WTC11 (cell line): ENCODE data around the gene IL4I1. TPM values are rescaled to one million over a fixed set of nuclear protein-coding genes. Genes with fewer than 3 reads are reported as not detected.

ENCODE experiments used
- ATAC-seq: fragments of 200-7000 bp; cut with Tn5 transposase; 2 replicates; pipeline ENCODE4 v1.10.0; 2021; ENCODE audit warnings: mild to moderate bottlenecking, moderate library complexity
- CTCF ChIA-PET: fragments of 300-600 bp; sonication (Branson Sonifier 250); formaldehyde crosslinking; loops from one replicate; lab custom pipeline; 2021; ENCODE audit warnings: antibody characterized with exemption; lab: Charles Lee
- POLR2A ChIA-PET: fragments of 350-600 bp; sonication (Branson Sonifier 250); formaldehyde crosslinking; loops from one replicate; lab custom pipeline; 2021; ENCODE audit warnings: antibody characterized with exemption; lab: Charles Lee
- DNase-seq: peaks from one replicate; pipeline ENCODE4 v3.0.0; 2021; ENCODE audit warnings: low spot score
- H3K27ac Mint-ChIP-seq: 2 replicates; pipeline ENCODE4 v1.8.0; 2021; ENCODE audit warnings: mixed read lengths
- H3K27me3 Mint-ChIP-seq: 2 replicates; pipeline ENCODE4 v1.8.0; 2021; ENCODE audit warnings: low read depth, mild to moderate bottlenecking, moderate library complexity, mixed read lengths
- H3K36me3 Mint-ChIP-seq: 2 replicates; pipeline ENCODE4 v1.8.0; 2021; ENCODE audit warnings: mixed read lengths
- H3K4me1 Mint-ChIP-seq: 2 replicates; pipeline ENCODE4 v1.8.0; 2022; ENCODE audit warnings: mixed read lengths
- H3K4me3 Mint-ChIP-seq: 2 replicates; pipeline ENCODE4 v1.8.0; 2021; ENCODE audit warnings: mild to moderate bottlenecking, moderate library complexity, mixed read lengths
- H3K9me3 Mint-ChIP-seq: 2 replicates; pipeline ENCODE4 v1.8.0; 2021; ENCODE audit warnings: mixed read lengths
- CBFB ChIP-seq: sonication (generic); formaldehyde crosslinking; IDR thresholded peaks from 2 replicates; pipeline ENCODE4 v1.8.1; 2022; ENCODE audit warnings: mild to moderate bottlenecking, low read depth, missing genetic modification reagents
- ELF4 ChIP-seq: sonication (generic); formaldehyde crosslinking; IDR thresholded peaks from 2 replicates; pipeline ENCODE4 v1.8.1; 2022; ENCODE audit warnings: low read depth, mild to moderate bottlenecking, moderate library complexity, missing genetic modification reagents
- KAT7 ChIP-seq: sonication (generic); formaldehyde crosslinking; IDR thresholded peaks from 2 replicates; pipeline ENCODE4 v1.8.1; 2023; ENCODE audit warnings: missing genetic modification reagents, mild to moderate bottlenecking, borderline replicate concordance
- MYBL2 ChIP-seq: sonication (generic); formaldehyde crosslinking; IDR thresholded peaks from 2 replicates; pipeline ENCODE4 v1.8.1; 2023; ENCODE audit warnings: mild to moderate bottlenecking, moderate library complexity, missing genetic modification reagents
- NFYB ChIP-seq: sonication (generic); formaldehyde crosslinking; conservative IDR thresholded peaks from 2 replicates; pipeline ENCODE4 v1.8.0; 2022; ENCODE audit warnings: low read depth, missing genetic modification reagents
- NR3C1 ChIP-seq: sonication (generic); formaldehyde crosslinking; conservative IDR thresholded peaks from 2 replicates; pipeline ENCODE4 v1.8.1; 2023; ENCODE audit warnings: low read depth, mild to moderate bottlenecking, missing genetic modification reagents
- PRRX2 ChIP-seq: fragments of 250-450 bp; sonication (Bioruptor Pico); IDR thresholded peaks from 2 replicates; pipeline ENCODE4 v1.8.0; 2021; ENCODE audit warnings: mild to moderate bottlenecking
- SP1 ChIP-seq: sonication (generic); formaldehyde crosslinking; conservative IDR thresholded peaks from 2 replicates; pipeline ENCODE4 v1.8.1; 2022; ENCODE audit warnings: missing genetic modification reagents
- TEAD4 ChIP-seq: sonication (generic); formaldehyde crosslinking; IDR thresholded peaks from 2 replicates; pipeline ENCODE4 v1.8.0; 2022; ENCODE audit warnings: mild to moderate bottlenecking, missing genetic modification reagents
- ZNF263 ChIP-seq: sonication (generic); formaldehyde crosslinking; IDR thresholded peaks from 2 replicates; pipeline ENCODE4 v1.8.1; 2022; ENCODE audit warnings: low read depth, mild to moderate bottlenecking, moderate library complexity, missing genetic modification reagents
- ZNF423 ChIP-seq: fragments of 250-450 bp; sonication (Bioruptor Pico); IDR thresholded peaks from 2 replicates; pipeline ENCODE4 v2.1.2; 2022; ENCODE audit warnings: mild to moderate bottlenecking, moderate library complexity
- ZNF671 ChIP-seq: fragments of 250-450 bp; sonication (Bioruptor Pico); IDR thresholded peaks from 2 replicates; pipeline ENCODE4 v1.8.0; 2021; ENCODE audit warnings: mild to moderate bottlenecking
- total RNA-seq: library from RNA; stranded (reverse); gene quantifications from 3 replicates; pipeline ENCODE4 v1.2.3, GENCODE V29; 2021
- TF ChIP-seq, protein P1 (sequence below): sonication (generic); formaldehyde crosslinking; IDR thresholded peaks from 2 replicates; pipeline ENCODE4 v1.8.1; 2022; ENCODE audit warnings: mild to moderate bottlenecking, moderate library complexity, missing genetic modification reagents
- TF ChIP-seq, protein P2 (sequence below): sonication (generic); formaldehyde crosslinking; IDR thresholded peaks from 2 replicates; pipeline ENCODE4 v1.8.0; 2022; ENCODE audit warnings: mild to moderate bottlenecking, missing genetic modification reagents
- TF ChIP-seq, protein P3 (sequence below): sonication (generic); formaldehyde crosslinking; IDR thresholded peaks from 2 replicates; pipeline ENCODE4 v1.8.1; 2023; ENCODE audit warnings: mild to moderate bottlenecking, moderate library complexity, missing genetic modification reagents
- TF ChIP-seq, protein P4 (sequence below): sonication (generic); formaldehyde crosslinking; IDR thresholded peaks from 2 replicates; pipeline ENCODE4 v1.8.1; 2022; ENCODE audit warnings: missing genetic modification reagents, borderline replicate concordance
- TF ChIP-seq, protein P5 (sequence below): fragments of 250-450 bp; sonication (Bioruptor Pico); IDR thresholded peaks from 2 replicates; pipeline ENCODE4 v1.8.0; 2021; ENCODE audit warnings: mild to moderate bottlenecking
- TF ChIP-seq, protein P6 (sequence below): fragments of 250-450 bp; sonication (Bioruptor Pico); IDR thresholded peaks from 2 replicates; pipeline ENCODE4 v1.9.0; 2021; ENCODE audit warnings: mild to moderate bottlenecking
- TF ChIP-seq, protein P7 (sequence below): sonication (generic); formaldehyde crosslinking; IDR thresholded peaks from 2 replicates; pipeline ENCODE4 v1.8.1; 2023; ENCODE audit warnings: mild to moderate bottlenecking, missing genetic modification reagents, borderline replicate concordance

The IL4I1 gene
- total RNA-seq, 1 experiment from 2014 or later, result 0.83 TPM

DNA sequence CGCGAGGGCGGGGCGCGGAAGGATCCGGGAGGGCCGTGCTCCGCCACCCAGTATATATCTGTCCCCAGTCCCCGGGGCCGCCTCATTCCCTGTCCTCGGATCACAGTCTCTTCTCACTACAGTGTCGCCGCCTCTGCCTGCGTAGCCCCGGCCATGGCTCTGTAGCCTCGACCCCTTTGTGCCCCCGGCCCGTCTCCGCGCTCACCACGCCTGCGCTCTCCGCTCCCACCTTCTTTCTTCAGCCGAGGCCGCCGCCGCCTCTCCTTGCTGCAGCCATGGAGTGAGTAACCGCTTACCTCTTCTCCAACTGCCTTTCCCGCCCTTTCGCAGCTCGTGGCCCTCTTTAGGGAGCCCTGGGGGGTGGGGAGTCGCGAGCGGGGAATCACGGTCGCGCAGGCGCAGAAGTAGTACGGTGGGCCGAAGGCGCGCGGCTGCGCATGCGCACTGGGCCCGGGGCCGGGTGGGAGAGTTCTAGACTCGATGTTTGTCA is 32.5 kb upstream of the IL4I1 start, which contains the start of the genes ATF5 and NUP62:
TSS of gene ATF5 (plus strand) at position 85 of the 490 bp plus-strand sequence. CDS start 1,646 bp downstream, outside the sequence.
TSS of gene NUP62 (minus strand) at position 384 of the 490 bp plus-strand sequence. CDS start 19,697 bp downstream, outside the sequence.
- peak; percentile 24 for ATAC-seq
- POLR2A ChIA-PET, result interaction anchor here (0.6 to 2.2 kb wide), 11 partner anchors 10 to 404 kb away, joined by 3 to 11 read pairs (median 4); partner anchors contain the start of genes AKT1S1 and TBC1D17
- Mint-ChIP-seq H3K9me3 (no peaks in the 10 kb centered on the region), H3K4me1 (peaks cover 25% of the 10 kb centered on the region), H3K27me3 (peaks cover 4% of the 10 kb centered on the region; the same call in 1 of the 2 replicates), H3K27ac (peak within 1 kb of the TSS; percentile 99), H3K4me3 (peak within 1 kb of the TSS; percentile 99), H3K36me3 (peaks cover 24% of the 10 kb centered on the region)
- CTCF ChIA-PET, result interaction anchor here (0.6 to 1.8 kb wide), 8 partner anchors 9 to 404 kb away, joined by 3 to 11 read pairs (median 7); no protein-coding TSS in a partner anchor
- DNase-seq, result peak; percentile 88
- TF ChIP-seq ZNF423 (CRISPR knock-in tag) (no peak), NR3C1 (CRISPR knock-in tag) (no peak), ELF4 (0 out of 2 replicates have a peak, but pooled peaks have one; percentile 78), NFYB (CRISPR knock-in tag) (no peak), MYBL2 (CRISPR knock-in tag) (peak; percentile 96), CBFB (CRISPR knock-in tag) (no peak), ZNF671 (CRISPR knock-in tag) (no peak), ZNF263 (CRISPR knock-in tag) (peak; percentile 36; the same call in 1 of the 2 replicates), PRRX2 (CRISPR knock-in tag) (no peak), KAT7 (peak; percentile 91; the same call in 1 of the 2 replicates), TEAD4 (CRISPR knock-in tag) (no peak), SP1 (CRISPR knock-in tag) (no peak; the same call in 1 of the 2 replicates)
- TF ChIP-seq, protein P1, sequence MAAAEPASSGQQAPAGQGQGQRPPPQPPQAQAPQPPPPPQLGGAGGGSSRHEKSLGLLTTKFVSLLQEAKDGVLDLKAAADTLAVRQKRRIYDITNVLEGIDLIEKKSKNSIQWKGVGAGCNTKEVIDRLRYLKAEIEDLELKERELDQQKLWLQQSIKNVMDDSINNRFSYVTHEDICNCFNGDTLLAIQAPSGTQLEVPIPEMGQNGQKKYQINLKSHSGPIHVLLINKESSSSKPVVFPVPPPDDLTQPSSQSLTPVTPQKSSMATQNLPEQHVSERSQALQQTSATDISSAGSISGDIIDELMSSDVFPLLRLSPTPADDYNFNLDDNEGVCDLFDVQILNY (CRISPR knock-in tag), result peak; percentile 95
- TF ChIP-seq, protein P2, sequence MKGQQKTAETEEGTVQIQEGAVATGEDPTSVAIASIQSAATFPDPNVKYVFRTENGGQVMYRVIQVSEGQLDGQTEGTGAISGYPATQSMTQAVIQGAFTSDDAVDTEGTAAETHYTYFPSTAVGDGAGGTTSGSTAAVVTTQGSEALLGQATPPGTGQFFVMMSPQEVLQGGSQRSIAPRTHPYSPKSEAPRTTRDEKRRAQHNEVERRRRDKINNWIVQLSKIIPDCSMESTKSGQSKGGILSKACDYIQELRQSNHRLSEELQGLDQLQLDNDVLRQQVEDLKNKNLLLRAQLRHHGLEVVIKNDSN, result peak; percentile 67; the same call in 1 of the 2 replicates
- TF ChIP-seq, protein P3, sequence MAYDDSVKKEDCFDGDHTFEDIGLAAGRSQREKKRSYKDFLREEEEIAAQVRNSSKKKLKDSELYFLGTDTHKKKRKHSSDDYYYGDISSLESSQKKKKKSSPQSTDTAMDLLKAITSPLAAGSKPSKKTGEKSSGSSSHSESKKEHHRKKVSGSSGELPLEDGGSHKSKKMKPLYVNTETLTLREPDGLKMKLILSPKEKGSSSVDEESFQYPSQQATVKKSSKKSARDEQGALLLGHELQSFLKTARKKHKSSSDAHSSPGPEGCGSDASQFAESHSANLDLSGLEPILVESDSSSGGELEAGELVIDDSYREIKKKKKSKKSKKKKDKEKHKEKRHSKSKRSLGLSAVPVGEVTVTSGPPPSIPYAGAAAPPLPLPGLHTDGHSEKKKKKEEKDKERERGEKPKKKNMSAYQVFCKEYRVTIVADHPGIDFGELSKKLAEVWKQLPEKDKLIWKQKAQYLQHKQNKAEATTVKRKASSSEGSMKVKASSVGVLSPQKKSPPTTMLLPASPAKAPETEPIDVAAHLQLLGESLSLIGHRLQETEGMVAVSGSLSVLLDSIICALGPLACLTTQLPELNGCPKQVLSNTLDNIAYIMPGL (CRISPR knock-in tag), result peak; percentile 77; the same call in 1 of the 2 replicates
- TF ChIP-seq, protein P4, sequence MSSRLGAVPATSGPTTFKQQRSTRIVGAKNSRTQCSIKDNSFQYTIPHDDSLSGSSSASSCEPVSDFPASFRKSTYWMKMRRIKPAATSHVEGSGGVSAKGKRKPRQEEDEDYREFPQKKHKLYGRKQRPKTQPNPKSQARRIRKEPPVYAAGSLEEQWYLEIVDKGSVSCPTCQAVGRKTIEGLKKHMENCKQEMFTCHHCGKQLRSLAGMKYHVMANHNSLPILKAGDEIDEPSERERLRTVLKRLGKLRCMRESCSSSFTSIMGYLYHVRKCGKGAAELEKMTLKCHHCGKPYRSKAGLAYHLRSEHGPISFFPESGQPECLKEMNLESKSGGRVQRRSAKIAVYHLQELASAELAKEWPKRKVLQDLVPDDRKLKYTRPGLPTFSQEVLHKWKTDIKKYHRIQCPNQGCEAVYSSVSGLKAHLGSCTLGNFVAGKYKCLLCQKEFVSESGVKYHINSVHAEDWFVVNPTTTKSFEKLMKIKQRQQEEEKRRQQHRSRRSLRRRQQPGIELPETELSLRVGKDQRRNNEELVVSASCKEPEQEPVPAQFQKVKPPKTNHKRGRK (CRISPR knock-in tag), result no peak
- TF ChIP-seq, protein P5, sequence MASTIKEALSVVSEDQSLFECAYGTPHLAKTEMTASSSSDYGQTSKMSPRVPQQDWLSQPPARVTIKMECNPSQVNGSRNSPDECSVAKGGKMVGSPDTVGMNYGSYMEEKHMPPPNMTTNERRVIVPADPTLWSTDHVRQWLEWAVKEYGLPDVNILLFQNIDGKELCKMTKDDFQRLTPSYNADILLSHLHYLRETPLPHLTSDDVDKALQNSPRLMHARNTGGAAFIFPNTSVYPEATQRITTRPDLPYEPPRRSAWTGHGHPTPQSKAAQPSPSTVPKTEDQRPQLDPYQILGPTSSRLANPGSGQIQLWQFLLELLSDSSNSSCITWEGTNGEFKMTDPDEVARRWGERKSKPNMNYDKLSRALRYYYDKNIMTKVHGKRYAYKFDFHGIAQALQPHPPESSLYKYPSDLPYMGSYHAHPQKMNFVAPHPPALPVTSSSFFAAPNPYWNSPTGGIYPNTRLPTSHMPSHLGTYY (CRISPR knock-in tag), result no peak
- TF ChIP-seq, protein P6, sequence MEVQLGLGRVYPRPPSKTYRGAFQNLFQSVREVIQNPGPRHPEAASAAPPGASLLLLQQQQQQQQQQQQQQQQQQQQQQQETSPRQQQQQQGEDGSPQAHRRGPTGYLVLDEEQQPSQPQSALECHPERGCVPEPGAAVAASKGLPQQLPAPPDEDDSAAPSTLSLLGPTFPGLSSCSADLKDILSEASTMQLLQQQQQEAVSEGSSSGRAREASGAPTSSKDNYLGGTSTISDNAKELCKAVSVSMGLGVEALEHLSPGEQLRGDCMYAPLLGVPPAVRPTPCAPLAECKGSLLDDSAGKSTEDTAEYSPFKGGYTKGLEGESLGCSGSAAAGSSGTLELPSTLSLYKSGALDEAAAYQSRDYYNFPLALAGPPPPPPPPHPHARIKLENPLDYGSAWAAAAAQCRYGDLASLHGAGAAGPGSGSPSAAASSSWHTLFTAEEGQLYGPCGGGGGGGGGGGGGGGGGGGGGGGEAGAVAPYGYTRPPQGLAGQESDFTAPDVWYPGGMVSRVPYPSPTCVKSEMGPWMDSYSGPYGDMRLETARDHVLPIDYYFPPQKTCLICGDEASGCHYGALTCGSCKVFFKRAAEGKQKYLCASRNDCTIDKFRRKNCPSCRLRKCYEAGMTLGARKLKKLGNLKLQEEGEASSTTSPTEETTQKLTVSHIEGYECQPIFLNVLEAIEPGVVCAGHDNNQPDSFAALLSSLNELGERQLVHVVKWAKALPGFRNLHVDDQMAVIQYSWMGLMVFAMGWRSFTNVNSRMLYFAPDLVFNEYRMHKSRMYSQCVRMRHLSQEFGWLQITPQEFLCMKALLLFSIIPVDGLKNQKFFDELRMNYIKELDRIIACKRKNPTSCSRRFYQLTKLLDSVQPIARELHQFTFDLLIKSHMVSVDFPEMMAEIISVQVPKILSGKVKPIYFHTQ (CRISPR knock-in tag), result no peak
- TF ChIP-seq, protein P7, sequence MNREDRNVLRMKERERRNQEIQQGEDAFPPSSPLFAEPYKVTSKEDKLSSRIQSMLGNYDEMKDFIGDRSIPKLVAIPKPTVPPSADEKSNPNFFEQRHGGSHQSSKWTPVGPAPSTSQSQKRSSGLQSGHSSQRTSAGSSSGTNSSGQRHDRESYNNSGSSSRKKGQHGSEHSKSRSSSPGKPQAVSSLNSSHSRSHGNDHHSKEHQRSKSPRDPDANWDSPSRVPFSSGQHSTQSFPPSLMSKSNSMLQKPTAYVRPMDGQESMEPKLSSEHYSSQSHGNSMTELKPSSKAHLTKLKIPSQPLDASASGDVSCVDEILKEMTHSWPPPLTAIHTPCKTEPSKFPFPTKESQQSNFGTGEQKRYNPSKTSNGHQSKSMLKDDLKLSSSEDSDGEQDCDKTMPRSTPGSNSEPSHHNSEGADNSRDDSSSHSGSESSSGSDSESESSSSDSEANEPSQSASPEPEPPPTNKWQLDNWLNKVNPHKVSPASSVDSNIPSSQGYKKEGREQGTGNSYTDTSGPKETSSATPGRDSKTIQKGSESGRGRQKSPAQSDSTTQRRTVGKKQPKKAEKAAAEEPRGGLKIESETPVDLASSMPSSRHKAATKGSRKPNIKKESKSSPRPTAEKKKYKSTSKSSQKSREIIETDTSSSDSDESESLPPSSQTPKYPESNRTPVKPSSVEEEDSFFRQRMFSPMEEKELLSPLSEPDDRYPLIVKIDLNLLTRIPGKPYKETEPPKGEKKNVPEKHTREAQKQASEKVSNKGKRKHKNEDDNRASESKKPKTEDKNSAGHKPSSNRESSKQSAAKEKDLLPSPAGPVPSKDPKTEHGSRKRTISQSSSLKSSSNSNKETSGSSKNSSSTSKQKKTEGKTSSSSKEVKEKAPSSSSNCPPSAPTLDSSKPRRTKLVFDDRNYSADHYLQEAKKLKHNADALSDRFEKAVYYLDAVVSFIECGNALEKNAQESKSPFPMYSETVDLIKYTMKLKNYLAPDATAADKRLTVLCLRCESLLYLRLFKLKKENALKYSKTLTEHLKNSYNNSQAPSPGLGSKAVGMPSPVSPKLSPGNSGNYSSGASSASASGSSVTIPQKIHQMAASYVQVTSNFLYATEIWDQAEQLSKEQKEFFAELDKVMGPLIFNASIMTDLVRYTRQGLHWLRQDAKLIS (CRISPR knock-in tag), result no peak
